KMS-11 (cell line): ENCODE data around the gene S1PR4.

ENCODE experiments used
- H2AFZ ChIP-seq: fragments of 200-600 bp; sonication (generic); 2 replicates; pipeline ENCODE4 v1.6.1; 2016; ENCODE audit warnings: antibody characterized with exemption, mixed run types, low read depth
- H3K27ac ChIP-seq: fragments of 200-600 bp; sonication (generic); 2 replicates; pipeline ENCODE4 v1.6.1; 2016; ENCODE audit warnings: mild to moderate bottlenecking, mixed run types
- H3K27me3 ChIP-seq: fragments of 200-600 bp; sonication (generic); 2 replicates; pipeline ENCODE4 v1.6.1; 2017; ENCODE audit warnings: mild to moderate bottlenecking, low read depth, mixed run types, moderate library complexity; ENCODE audit not compliant: insufficient read depth
- H3K36me3 ChIP-seq: fragments of 200-600 bp; sonication (generic); 2 replicates; pipeline ENCODE4 v1.6.1; 2017; ENCODE audit warnings: mild to moderate bottlenecking, mixed run types; ENCODE audit not compliant: insufficient read depth
- H3K4me1 ChIP-seq: fragments of 200-600 bp; sonication (generic); 2 replicates; pipeline ENCODE4 v1.6.1; 2016; ENCODE audit warnings: mild to moderate bottlenecking, low read depth, mixed run types; ENCODE audit not compliant: poor library complexity, severe bottlenecking
- H3K4me2 ChIP-seq: fragments of 200-600 bp; sonication (generic); 2 replicates; pipeline ENCODE4 v1.7.0; 2016; ENCODE audit warnings: mild to moderate bottlenecking, mixed run types
- H3K4me3 ChIP-seq: fragments of 200-600 bp; sonication (generic); IDR thresholded peaks from 2 replicates; pipeline ENCODE4 v1.6.1; 2017; ENCODE audit warnings: low read depth, low read length, mixed read lengths; ENCODE audit not compliant: insufficient read depth
- H3K79me2 ChIP-seq: fragments of 200-600 bp; sonication (generic); 2 replicates; pipeline ENCODE4 v1.6.1; 2016; ENCODE audit warnings: low read depth, mixed run types; ENCODE audit not compliant: insufficient read depth
- H3K9ac ChIP-seq: fragments of 200-600 bp; sonication (generic); 2 replicates; pipeline ENCODE4 v1.6.1; 2016; ENCODE audit warnings: mild to moderate bottlenecking, mixed run types
- H4K20me1 ChIP-seq: fragments of 200-600 bp; sonication (generic); 2 replicates; pipeline ENCODE4 v1.6.1; 2016; ENCODE audit warnings: mild to moderate bottlenecking, mixed run types; ENCODE audit not compliant: insufficient read depth
- CTCF ChIP-seq: fragments of 200-600 bp; sonication (generic); conservative IDR thresholded peaks from 2 replicates; pipeline ENCODE4 v1.6.1; 2017; ENCODE audit warnings: low read depth, mild to moderate bottlenecking, antibody characterized with exemption, low read length, moderate library complexity, mixed read lengths

S1PR4 gene

DNA sequence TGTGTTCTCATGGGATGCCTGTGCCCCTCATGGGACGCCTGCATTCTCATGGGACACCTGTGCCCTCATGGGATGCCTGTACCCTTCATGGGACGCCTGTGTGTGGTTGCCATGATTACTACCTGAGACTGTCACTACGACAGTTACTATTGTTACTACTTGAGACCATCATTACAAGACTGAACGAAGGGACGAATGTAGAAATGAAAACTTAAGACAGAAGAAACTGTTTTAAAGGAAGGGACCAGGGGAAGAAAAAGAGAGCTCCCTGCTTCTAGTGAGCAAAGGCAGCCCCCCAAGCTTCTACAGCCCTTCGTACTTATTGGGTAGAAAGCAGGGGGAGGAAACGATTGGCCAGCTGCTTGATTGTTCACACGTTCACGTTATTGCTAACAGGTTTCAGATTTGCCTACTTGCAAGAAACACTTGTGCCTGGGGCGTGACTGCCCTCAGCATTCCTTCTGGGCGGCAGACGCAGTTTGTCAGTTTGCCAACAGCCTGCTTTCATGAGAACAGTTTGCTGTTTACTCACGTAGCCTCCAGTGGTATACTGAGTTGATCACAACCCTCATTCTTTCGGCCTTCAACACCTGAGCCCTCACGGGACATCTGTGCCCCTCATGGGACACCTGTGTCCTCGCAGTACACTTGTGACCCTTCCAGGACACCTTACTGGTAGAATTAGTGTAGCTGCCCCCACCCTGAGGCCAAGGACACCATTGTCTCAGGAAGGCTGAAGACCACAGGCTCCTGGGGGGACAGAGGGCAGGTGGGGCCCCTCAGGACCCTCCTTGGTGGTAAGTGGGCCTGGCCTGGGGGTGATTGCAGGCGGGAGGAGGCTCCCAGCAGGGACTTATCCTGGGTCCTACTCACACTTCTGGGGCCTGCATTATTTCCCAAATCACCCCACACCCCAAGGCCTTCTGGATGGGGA is 2.5 kb upstream of the S1PR4 start:
- H3K27me3 ChIP-seq: peaks cover 6% of the 10 kb centered on the region; the same call in 1 of the 2 replicates
- H3K4me1 ChIP-seq: peaks cover 3% of the 10 kb centered on the region
- no peak overlapping the region for H3K4me3 ChIP-seq
- H3K4me2 ChIP-seq: no peak overlapping the region
- no peaks in the 10 kb centered on the region for H4K20me1 ChIP-seq
- no peak overlapping the region for H3K9ac ChIP-seq
- no peak overlapping the region for H2AFZ ChIP-seq
- no peaks in the 10 kb centered on the region for H3K79me2 ChIP-seq
- H3K36me3 ChIP-seq: no peaks in the 10 kb centered on the region
- no peak overlapping the region for H3K27ac ChIP-seq
- TF ChIP-seq CTCF: no peak

DNA sequence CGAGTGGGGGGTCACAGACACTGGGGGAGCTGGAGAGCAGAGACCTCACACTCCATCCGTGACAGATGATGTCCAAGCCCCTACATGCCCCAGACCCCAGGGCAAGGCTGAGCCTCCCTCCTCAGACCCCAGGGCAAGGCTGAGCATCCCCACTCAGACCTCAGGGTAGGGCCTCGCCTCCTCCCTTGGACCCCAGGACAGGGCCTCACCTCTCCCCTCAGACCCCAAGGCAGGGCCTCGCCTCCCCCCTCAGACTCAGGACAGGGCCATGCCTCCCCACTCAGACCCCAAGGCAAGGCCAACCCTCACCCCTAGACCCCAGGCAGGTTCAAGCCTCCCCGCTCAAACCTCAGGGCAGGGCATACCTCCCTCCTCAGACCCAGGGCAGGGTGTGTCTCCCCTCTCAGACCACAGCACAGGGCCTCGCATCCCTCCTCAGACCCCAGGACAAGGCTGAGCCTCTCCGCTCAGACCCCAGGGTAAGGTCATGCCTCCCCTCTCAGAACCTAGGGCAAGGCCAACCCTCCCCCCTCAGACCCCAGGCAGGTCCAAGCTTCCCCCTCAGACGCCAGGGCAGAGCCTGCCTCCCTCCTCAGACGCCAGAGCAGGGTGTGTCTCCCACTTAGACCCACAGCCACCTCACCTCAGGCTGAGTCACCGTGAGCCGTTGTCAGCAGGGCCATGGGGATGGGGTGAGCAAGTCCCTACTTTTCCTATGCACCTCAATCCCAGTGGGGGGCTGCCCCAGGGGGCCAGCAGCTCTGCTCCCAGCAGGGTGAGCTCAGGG is 1.7 kb upstream of the S1PR4 start:
- Histone ChIP-seq H3K4me2 (no peak overlapping the region), H3K79me2 (no peaks in the 10 kb centered on the region), H3K4me3 (no peak overlapping the region), H3K27ac (no peak overlapping the region), H3K4me1 (peaks cover 3% of the 10 kb centered on the region), H2AFZ (no peak overlapping the region), H3K9ac (no peak overlapping the region), H3K36me3 (no peaks in the 10 kb centered on the region), H3K27me3 (peaks cover 7% of the 10 kb centered on the region; the same call in 1 of the 2 replicates), H4K20me1 (no peaks in the 10 kb centered on the region)
- no peak for TF ChIP-seq CTCF

DNA sequence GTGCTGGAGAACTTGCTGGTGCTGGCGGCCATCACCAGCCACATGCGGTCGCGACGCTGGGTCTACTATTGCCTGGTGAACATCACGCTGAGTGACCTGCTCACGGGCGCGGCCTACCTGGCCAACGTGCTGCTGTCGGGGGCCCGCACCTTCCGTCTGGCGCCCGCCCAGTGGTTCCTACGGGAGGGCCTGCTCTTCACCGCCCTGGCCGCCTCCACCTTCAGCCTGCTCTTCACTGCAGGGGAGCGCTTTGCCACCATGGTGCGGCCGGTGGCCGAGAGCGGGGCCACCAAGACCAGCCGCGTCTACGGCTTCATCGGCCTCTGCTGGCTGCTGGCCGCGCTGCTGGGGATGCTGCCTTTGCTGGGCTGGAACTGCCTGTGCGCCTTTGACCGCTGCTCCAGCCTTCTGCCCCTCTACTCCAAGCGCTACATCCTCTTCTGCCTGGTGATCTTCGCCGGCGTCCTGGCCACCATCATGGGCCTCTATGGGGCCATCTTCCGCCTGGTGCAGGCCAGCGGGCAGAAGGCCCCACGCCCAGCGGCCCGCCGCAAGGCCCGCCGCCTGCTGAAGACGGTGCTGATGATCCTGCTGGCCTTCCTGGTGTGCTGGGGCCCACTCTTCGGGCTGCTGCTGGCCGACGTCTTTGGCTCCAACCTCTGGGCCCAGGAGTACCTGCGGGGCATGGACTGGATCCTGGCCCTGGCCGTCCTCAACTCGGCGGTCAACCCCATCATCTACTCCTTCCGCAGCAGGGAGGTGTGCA is 587 bp downstream of the S1PR4 start:
- Histone ChIP-seq H4K20me1 (no peaks in the 10 kb centered on the region), H3K27me3 (peaks cover 9% of the 10 kb centered on the region; the same call in 1 of the 2 replicates), H3K4me2 (no peak overlapping the region), H3K27ac (no peak overlapping the region), H3K4me1 (peaks cover 3% of the 10 kb centered on the region), H3K9ac (no peak overlapping the region), H3K79me2 (no peaks in the 10 kb centered on the region), H3K36me3 (no peaks in the 10 kb centered on the region), H2AFZ (no peak overlapping the region), H3K4me3 (no peak overlapping the region)
- no peak for TF ChIP-seq CTCF

- Histone ChIP-seq H2AFZ (no peak overlapping the region), H3K36me3 (no peaks in the 10 kb centered on the region), H3K4me1 (peaks cover 3% of the 10 kb centered on the region), H3K27me3 (peaks cover 9% of the 10 kb centered on the region; the same call in 1 of the 2 replicates), H3K9ac (no peak overlapping the region), H3K4me2 (no peak overlapping the region), H4K20me1 (no peaks in the 10 kb centered on the region), H3K4me3 (no peak overlapping the region), H3K27ac (no peak overlapping the region), H3K79me2 (no peaks in the 10 kb centered on the region)
- no peak for TF ChIP-seq CTCF
Observed at GRCh38 chr19:3179739-3180293, 1.2 kb downstream of the S1PR4 start.
